Keratinocyte (primary cell): ENCODE data around the gene HDAC9.

Experiments used
- EZH2 ChIP-seq: IDR thresholded peaks from one replicate; pipeline ENCODE4 v1.6.1; 2012; ENCODE audit warnings: inconsistent platforms, mild to moderate bottlenecking, low read length, moderate library complexity
- TF ChIP-seq, protein P1 (sequence below), 3 experiments: IDR thresholded peaks in 1 of 3; conservative IDR thresholded peaks in 1 of 3; optimal IDR thresholded peaks in 1 of 3; 2 replicates in 2 of 3; 3 replicates in 1 of 3; pipeline versions ENCODE3 to v1.5.1; 2011; ENCODE audit warnings: low read length in 3 of 3, mild to moderate bottlenecking in 3 of 3, moderate library complexity in 2 of 3, control low read depth in 1 of 3, inconsistent platforms in 1 of 3; ENCODE audit not compliant: insufficient read depth in 2 of 3; ENCODE audit errors: extremely low read depth in 1 of 3

DNA sequence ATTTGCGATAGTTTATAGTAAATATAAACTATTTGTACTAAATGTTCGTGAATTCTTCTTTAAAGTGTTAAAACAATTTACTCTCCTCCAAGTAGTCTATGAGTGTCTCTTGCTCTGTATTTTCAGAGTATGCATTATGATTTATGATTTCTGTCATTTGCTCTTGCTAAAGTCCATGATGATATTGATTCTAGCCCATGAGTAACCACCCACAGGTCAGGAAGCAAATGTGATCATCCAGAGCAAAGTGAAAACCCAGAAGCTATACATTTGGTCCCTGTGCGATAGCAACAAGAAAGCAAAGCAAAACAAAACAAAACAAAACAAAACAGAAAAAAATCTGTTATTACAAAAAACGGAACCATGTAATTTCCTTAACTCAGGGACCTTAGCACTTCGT, 225.9 kb downstream of the HDAC9 start:
- TF ChIP-seq, protein P1, sequence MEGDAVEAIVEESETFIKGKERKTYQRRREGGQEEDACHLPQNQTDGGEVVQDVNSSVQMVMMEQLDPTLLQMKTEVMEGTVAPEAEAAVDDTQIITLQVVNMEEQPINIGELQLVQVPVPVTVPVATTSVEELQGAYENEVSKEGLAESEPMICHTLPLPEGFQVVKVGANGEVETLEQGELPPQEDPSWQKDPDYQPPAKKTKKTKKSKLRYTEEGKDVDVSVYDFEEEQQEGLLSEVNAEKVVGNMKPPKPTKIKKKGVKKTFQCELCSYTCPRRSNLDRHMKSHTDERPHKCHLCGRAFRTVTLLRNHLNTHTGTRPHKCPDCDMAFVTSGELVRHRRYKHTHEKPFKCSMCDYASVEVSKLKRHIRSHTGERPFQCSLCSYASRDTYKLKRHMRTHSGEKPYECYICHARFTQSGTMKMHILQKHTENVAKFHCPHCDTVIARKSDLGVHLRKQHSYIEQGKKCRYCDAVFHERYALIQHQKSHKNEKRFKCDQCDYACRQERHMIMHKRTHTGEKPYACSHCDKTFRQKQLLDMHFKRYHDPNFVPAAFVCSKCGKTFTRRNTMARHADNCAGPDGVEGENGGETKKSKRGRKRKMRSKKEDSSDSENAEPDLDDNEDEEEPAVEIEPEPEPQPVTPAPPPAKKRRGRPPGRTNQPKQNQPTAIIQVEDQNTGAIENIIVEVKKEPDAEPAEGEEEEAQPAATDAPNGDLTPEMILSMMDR (optimal IDR thresholded peaks at IDR 0.05 in 1 of 3, IDR thresholded peaks at IDR 0.05 in 1 of 3, conservative IDR thresholded peaks at IDR 0.05 in 1 of 3; ENCODE audit: extremely low read depth in 1 of 3, insufficient read depth in 2 of 3, low read length in 3 of 3): no peak
- no peak for TF ChIP-seq EZH2
